Right lobe of liver (tissue), 6 donors: ENCODE results near the gene SNX9. TPM values are rescaled to one million over a fixed set of nuclear protein-coding genes. Genes with fewer than 3 reads are reported as not detected.

Source experiments
- ATAC-seq, 4 donors: fragments of 200-7000 bp; cut with Tn5 transposase; one replicate each; pipeline ENCODE4 v1.9.1; 2020; ENCODE audit warnings: mild to moderate bottlenecking in 4 of 4, moderate library complexity in 4 of 4
- DNase-seq, 3 donors: peaks; one replicate each; pipeline ENCODE4 v3.0.0-alpha.2; 2020
- H3K27ac ChIP-seq, 3 donors: fragments of 200-600 bp; one replicate each; pipeline ENCODE4 v1.8.0; 2022
- H3K27me3 ChIP-seq, 2 donors: fragments of 200-600 bp; one replicate each; pipeline ENCODE4 v1.8.0; 2022
- H3K36me3 ChIP-seq, 4 donors: fragments of 200-600 bp; sonication (generic) in 1 of 4; one replicate each; pipeline versions ENCODE4 v1.5.1 to v1.8.0; 2017 to 2022; ENCODE audit warnings: control low read depth in 1 of 4
- H3K4me1 ChIP-seq, 4 donors: fragments of 200-600 bp; sonication (generic) in 1 of 4; one replicate each; pipeline versions ENCODE4 v1.5.1 to v1.8.0; 2017 to 2022; ENCODE audit warnings: control low read depth in 1 of 4
- H3K4me3 ChIP-seq, 3 donors: fragments of 200-600 bp; one replicate each; pipeline ENCODE4 v1.8.0; 2022
- H3K9me3 ChIP-seq, 4 donors: fragments of 200-600 bp; sonication (generic) in 1 of 4; one replicate each; pipeline versions ENCODE4 v1.5.1 to v1.8.0; 2017 to 2022; ENCODE audit warnings: control low read depth in 1 of 4
- CTCF ChIP-seq, 4 donors: fragments of 200-600 bp in 3 of 4; fragments of 450-650 bp in 1 of 4; IDR thresholded peaks; one replicate each; pipeline versions ENCODE4 v1.5.1 to v1.8.0; 2016 to 2022; ENCODE audit warnings: antibody characterized with exemption in 4 of 4, mild to moderate bottlenecking in 2 of 4
- POLR2A ChIP-seq: fragments of 450-650 bp; IDR thresholded peaks from one replicate; pipeline ENCODE4 v1.6.1; 2017; ENCODE audit warnings: antibody characterized with exemption, mild to moderate bottlenecking
- WGBS: methylation state at CpG from one replicate; pipeline ENCODE4 v1.1.6; 2018; ENCODE audit warnings: low coverage, low lambda C conversion rate; ENCODE audit not compliant: insufficient coverage; ENCODE audit errors: missing lambda C conversion rate; 5-methylcytosine and 5-hydroxymethylcytosine counted together
- intact Hi-C, 2 donors: fragments of 100-400 bp; cut with DNase I; formaldehyde crosslinking; loops; one replicate each; pipeline versions ENCODE4 v1.11.2 to v1.14.1; 2022
- long read RNA-seq: library from polyadenylated mRNA; unstranded; transcript quantifications from one replicate; pipeline ENCODE4 v2.0.0, GENCODE V29; 2019
- total RNA-seq, 6 experiments: library from RNA; depleted of rRNA in 2 of 6; stranded (reverse); fragments of >200 nt in 2 of 6; fragmentation: NEBNext Ultra II Directional in 3 of 6; extraction: Animal tissue kit (Norgen Biotek cat#: 25700) in 3 of 6; gene quantifications; one replicate each; pipeline versions ENCODE4 v1.1.0 to v1.2.4, GENCODE V29; 2016 to 2023
- donor health status: DM: no; HTN: yes; CAD: no.
- donor health status: DM: no; HTN: no; CAD: no.
- donor health status: DM: no; HTN: no; CAD: no.
- donor health status: DM: no; HTN: yes; CAD: no.
- donor health status: DM: no; HTN: yes; CAD: no.

Gene SNX9
- total RNA-seq: 10 to 100 TPM; 24.6 to 38.0 (median 29.3) TPM
- long read RNA-seq, full-length matches to known transcripts: 2 of 6 reads
- long read RNA-seq, partial matches to known transcripts: 1 of 6 reads
- long read RNA-seq, other reads (novel, unspliced or antisense): 3 of 6 reads

GRCh38 chr6:157823001-157823527 lies at the start of gene SNX9:
Gene SNX9 (plus strand): TSS chr6:157823246. CDS start chr6:157823435, 189 bp downstream.
- intact Hi-C loops: no loop called here
- Histone ChIP-seq H3K36me3 (no peaks in the 10 kb centered on the region), H3K9me3 (no peaks in the 10 kb centered on the region), H3K27me3 (no peaks in the 10 kb centered on the region), H3K4me1 (peaks cover 0 to 5% (median 0%) of the 10 kb centered on the region in 4 donors), H3K4me3 (peak within 1 kb of the TSS; percentile 61 to 78 (median 77)), H3K27ac (peak within 1 kb of the TSS; percentile 94 to 99 (median 98))
- peak; percentile 86 to 88 (median 87) for DNase-seq
- WGBS: no CpG with 5 or more reads among the region's 92 CpGs
- TF ChIP-seq CTCF (IDR thresholded peaks at IDR 0.05) (peak in 1 of 4 donors; percentile 45), POLR2A (peak; percentile 95)
- ATAC-seq: peak; percentile 82 to 94 (median 88)

GRCh38 chr6:157773248-157773773 lies 49.7 kb upstream of the SNX9 start:
- H3K27ac ChIP-seq: no peak overlapping the region
- 68% methylated on average over 5 of the region's 10 CpGs for WGBS
- no peak overlapping the region for H3K4me3 ChIP-seq
- H3K4me1 ChIP-seq: no peaks in the 10 kb centered on the region
- DNase-seq (no peak), ATAC-seq (no peak)
- no peaks in the 10 kb centered on the region for H3K9me3 ChIP-seq
- intact Hi-C loops: no loop called here
- TF ChIP-seq CTCF (IDR thresholded peaks at IDR 0.05): no peak
- TF ChIP-seq POLR2A: no peak
- H3K36me3 ChIP-seq: no peaks in the 10 kb centered on the region
- no peaks in the 10 kb centered on the region for H3K27me3 ChIP-seq

GRCh38 chr6:157774153-157775135 lies 48.6 kb upstream of the SNX9 start:
- H3K27me3 ChIP-seq: no peaks in the 10 kb centered on the region
- no peak overlapping the region for H3K27ac ChIP-seq
- H3K4me1 ChIP-seq: no peaks in the 10 kb centered on the region
- no peak overlapping the region for H3K4me3 ChIP-seq
- H3K36me3 ChIP-seq: no peaks in the 10 kb centered on the region
- 47% methylated on average over 3 of the region's 17 CpGs for WGBS
- ATAC-seq (peak; percentile 50 to 91 (median 69)), DNase-seq (no peak)
- TF ChIP-seq POLR2A: no peak
- no peak for TF ChIP-seq CTCF (IDR thresholded peaks at IDR 0.05)
- no peaks in the 10 kb centered on the region for H3K9me3 ChIP-seq
- intact Hi-C loops: no loop called here

- no peak for TF ChIP-seq POLR2A
- TF ChIP-seq CTCF (IDR thresholded peaks at IDR 0.05): no peak
- WGBS: 96% methylated on average over 3 of the region's 3 CpGs
- ATAC-seq: no peak
- H3K36me3 ChIP-seq: no peaks in the 10 kb centered on the region
- no peak for DNase-seq
- H3K27ac ChIP-seq: no peak overlapping the region
- intact Hi-C loops: no loop called here
- H3K9me3 ChIP-seq: no peaks in the 10 kb centered on the region
- H3K27me3 ChIP-seq: no peaks in the 10 kb centered on the region
- H3K4me3 ChIP-seq: no peak overlapping the region
- H3K4me1 ChIP-seq: no peaks in the 10 kb centered on the region
Measured at GRCh38 chr6:157775376-157775775, 47.7 kb upstream of the SNX9 start.
